Thoracic aorta (tissue), 2 donors: Measurements from ENCODE around the gene FYB1. TPM values are rescaled to one million over a fixed set of nuclear protein-coding genes. Genes with fewer than 3 reads are reported as not detected.

Source experiments
- ATAC-seq: fragments of 150-250 bp; one replicate; pipeline ENCODE4 v1.8.0; 2017; ENCODE audit warnings: low read depth; ENCODE audit not compliant: insufficient number of reproducible peaks, low FRiP score
- DNase-seq: peaks from one replicate; pipeline ENCODE4 v3.0.0-alpha.2; 2020; ENCODE audit warnings: low spot score
- H3K27ac ChIP-seq, 2 donors: fragments of 200-600 bp; sonication (generic); 1 replicate in 1 of 2; 2 replicates in 1 of 2; pipeline ENCODE4 v1.5.1; 2016; ENCODE audit warnings: mild to moderate bottlenecking in 2 of 2, moderate library complexity in 2 of 2
- H3K27me3 ChIP-seq: fragments of 200-600 bp; sonication (generic); replicated peaks from 2 replicates; pipeline ENCODE4 v1.6.0; 2016; ENCODE audit warnings: mild to moderate bottlenecking; ENCODE audit not compliant: insufficient read depth
- H3K36me3 ChIP-seq: fragments of 200-600 bp; sonication (generic); one replicate; pipeline ENCODE4 v1.5.1; 2016
- H3K4me1 ChIP-seq, 2 donors: fragments of 200-600 bp; sonication (generic); 1 replicate in 1 of 2; 2 replicates in 1 of 2; pipeline versions ENCODE4 v1.5.1 to v1.6.0; 2016; ENCODE audit warnings: low read depth in 2 of 2, mild to moderate bottlenecking in 1 of 2; ENCODE audit not compliant: control insufficient read depth in 1 of 2
- H3K4me3 ChIP-seq: fragments of 200-600 bp; sonication (generic); 2 replicates; pipeline ENCODE4 v1.5.1; 2016; ENCODE audit warnings: mild to moderate bottlenecking
- H3K9me3 ChIP-seq: fragments of 200-600 bp; sonication (generic); 2 replicates; pipeline ENCODE4 v1.5.1; 2016
- CTCF ChIP-seq: fragments of 200-600 bp; sonication (generic); IDR thresholded peaks from one replicate; pipeline ENCODE4 v1.5.1; 2019; ENCODE audit warnings: antibody characterized with exemption
- total RNA-seq, 2 donors: library from RNA; depleted of rRNA; stranded (reverse); fragments of >200 nt; gene quantifications; one replicate each; pipeline versions ENCODE4 v1.1.0 to v1.2.3, GENCODE V29; 2016

FYB1 gene
- total RNA-seq, 2 donors from 2014 or later = 12.9 to 29.8 TPM

GRCh38 chr5:39080168-39080567 lies 139.2 kb downstream of the FYB1 start:
- no peaks in the 10 kb centered on the region for H3K27me3 ChIP-seq
- ATAC-seq = no peak
- peaks cover 0 to 17% of the 10 kb centered on the region in 2 donors for H3K4me1 ChIP-seq
- peak overlapping the region; percentile 46 for H3K4me3 ChIP-seq
- no peaks in the 10 kb centered on the region for H3K36me3 ChIP-seq
- H3K9me3 ChIP-seq = no peaks in the 10 kb centered on the region
- no peak for TF ChIP-seq CTCF
- DNase-seq = no peak
- H3K27ac ChIP-seq = no peak overlapping the region

DNA sequence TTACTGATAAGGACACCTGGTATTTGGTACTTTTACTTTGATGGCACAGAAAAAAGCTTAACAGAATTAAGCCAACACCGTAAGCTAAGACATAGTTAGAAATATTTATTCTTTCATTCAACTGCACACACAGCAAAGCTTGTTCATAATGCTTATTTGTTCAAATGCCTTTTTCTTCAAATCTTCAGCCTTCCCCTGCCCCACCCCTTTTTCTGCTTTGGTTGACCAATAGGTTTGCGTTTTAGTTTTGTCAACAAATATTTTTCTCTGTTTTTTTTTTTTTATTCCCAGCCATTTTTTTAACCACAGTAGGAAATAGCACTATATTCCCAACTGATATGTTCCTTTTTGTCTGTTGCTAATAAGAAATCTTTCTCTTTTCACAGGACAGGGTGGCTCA lies 140.2 kb downstream of the FYB1 start:
- Histone ChIP-seq H3K9me3 (no peaks in the 10 kb centered on the region), H3K27ac (no peak overlapping the region), H3K36me3 (no peaks in the 10 kb centered on the region), H3K4me1 (peaks cover 0 to 17% of the 10 kb centered on the region in 2 donors), H3K4me3 (no peak overlapping the region), H3K27me3 (no peaks in the 10 kb centered on the region)
- DNase-seq = no peak
- no peak for ATAC-seq
- no peak for TF ChIP-seq CTCF

GRCh38 chr5:39076757-39077728 lies 142.3 kb downstream of the FYB1 start:
- Histone ChIP-seq H3K9me3 (no peaks in the 10 kb centered on the region), H3K27ac (peak overlapping the region in 1 of 2 donors; percentile 50), H3K4me3 (peak overlapping the region; percentile 37), H3K36me3 (no peaks in the 10 kb centered on the region), H3K4me1 (peaks cover 7 to 27% of the 10 kb centered on the region in 2 donors), H3K27me3 (no peaks in the 10 kb centered on the region)
- ATAC-seq (no peak), DNase-seq (no peak)
- TF ChIP-seq CTCF = no peak

DNA sequence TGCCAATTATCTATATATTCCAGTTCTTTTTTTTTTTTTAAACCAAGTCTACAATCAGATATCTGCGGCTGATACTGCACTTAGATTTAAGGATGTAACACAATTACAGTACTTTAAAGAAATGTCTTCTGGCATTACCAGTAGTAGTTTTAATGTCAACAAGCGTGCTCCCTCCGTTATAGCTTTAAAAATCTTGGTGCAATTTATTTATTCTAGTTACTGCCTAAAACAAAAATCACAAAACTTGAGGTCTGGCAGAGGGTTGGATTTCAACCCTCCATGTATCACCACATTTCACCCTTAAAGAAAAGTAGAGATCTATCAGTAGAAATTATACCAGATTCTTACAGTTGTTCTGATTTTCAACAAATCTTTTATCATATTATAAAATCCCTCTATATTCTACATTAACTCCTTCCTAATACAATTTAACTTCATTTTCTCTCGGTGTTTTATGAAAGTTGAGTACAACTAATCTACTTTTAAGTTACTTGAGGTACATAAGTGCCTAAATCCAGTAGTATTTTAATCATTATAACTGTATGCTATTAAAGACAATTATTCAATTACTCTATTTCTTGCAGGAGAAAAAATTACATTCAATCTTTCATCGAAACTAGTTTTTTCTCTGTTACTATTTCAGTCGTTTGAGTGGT lies 143.1 kb downstream of the FYB1 start:
- Histone ChIP-seq H3K9me3 (no peaks in the 10 kb centered on the region), H3K4me3 (peak overlapping the region; percentile 37), H3K36me3 (no peaks in the 10 kb centered on the region), H3K27me3 (no peaks in the 10 kb centered on the region), H3K4me1 (peaks cover 8 to 35% of the 10 kb centered on the region in 2 donors), H3K27ac (peak overlapping the region in 1 of 2 donors; percentile 50)
- no peak for ATAC-seq
- no peak for DNase-seq
- no peak for TF ChIP-seq CTCF
